Psoas muscle (tissue), 8 donors: Measurements from ENCODE around the gene STRBP. TPM values are rescaled to one million over a fixed set of nuclear protein-coding genes. Genes with fewer than 3 reads are reported as not detected.

Source experiments
- ATAC-seq, 4 donors: fragments of 200-7000 bp; cut with Tn5 transposase; one replicate each; pipeline ENCODE4 v1.9.1; 2020; ENCODE audit warnings: moderate library complexity in 3 of 4, mild to moderate bottlenecking in 2 of 4
- DNase-seq, 2 donors: peaks; one replicate each; pipeline ENCODE4 v3.0.0-alpha.2; 2020
- H3K27ac ChIP-seq: fragments of 200-600 bp; one replicate; pipeline ENCODE4 v1.8.0; 2022
- H3K27me3 ChIP-seq, 3 donors: fragments of 200-600 bp in 1 of 3; one replicate each; pipeline versions ENCODE4 v1.6.1 to v1.8.0; 2013 to 2022; ENCODE audit warnings: low read length in 2 of 3, mild to moderate bottlenecking in 2 of 3, moderate library complexity in 1 of 3; ENCODE audit not compliant: insufficient read depth in 3 of 3
- H3K36me3 ChIP-seq, 2 donors: fragments of 200-600 bp in 1 of 2; one replicate each; pipeline versions ENCODE4 v1.6.1 to v1.8.0; 2013 to 2022; ENCODE audit warnings: low read depth in 1 of 2, mild to moderate bottlenecking in 1 of 2, moderate library complexity in 1 of 2; ENCODE audit not compliant: insufficient read depth in 1 of 2
- H3K4me1 ChIP-seq: fragments of 200-600 bp; one replicate; pipeline ENCODE4 v1.8.0; 2022
- H3K4me3 ChIP-seq: fragments of 200-600 bp; one replicate; pipeline ENCODE4 v1.8.0; 2022; ENCODE audit warnings: mild to moderate bottlenecking
- H3K9me3 ChIP-seq: fragments of 200-600 bp; one replicate; pipeline ENCODE4 v1.8.0; 2022
- CTCF ChIP-seq: fragments of 200-600 bp; IDR thresholded peaks from one replicate; pipeline ENCODE4 v1.8.0; 2022; ENCODE audit warnings: antibody characterized with exemption
- WGBS, 3 donors: extraction: QIAGEN DNeasy Blood & Tissue Kit; methylation state at CpG; one replicate each; pipeline versions ENCODE4 v1.1.6 to v1.1.7; 2013; 5-methylcytosine and 5-hydroxymethylcytosine counted together
- intact Hi-C, 2 donors: fragments of 100-400 bp; cut with DNase I; formaldehyde crosslinking; loops; one replicate each; pipeline versions ENCODE4 v1.11.0 to v1.14.2; 2022
- polyA plus RNA-seq, 3 donors: library from polyadenylated mRNA; stranded (reverse); fragments of 200-250 nt; gene quantifications; one replicate each; pipeline ENCODE4 v1.2.3, GENCODE V29; 2013
- total RNA-seq, 4 donors: library from RNA; stranded (reverse); fragmentation: NEBNext Ultra II Directional in 2 of 4; extraction: Animal tissue kit (Norgen Biotek cat#: 25700) in 2 of 4; gene quantifications; one replicate each; pipeline versions ENCODE4 v1.2.1 to v1.2.4, GENCODE V29; 2021 to 2023
- donor health status: healthy with polysubstance abuse.
- donor health status: DM: no; HTN: no; CAD: no; lungs with moderate emphysema.
- donor health status: Bipolar disorder and iron deficiency.
- donor health status: healthy.
- donor health status: DM: yes; HTN: yes; CAD: no.
- donor health status: DM: no; HTN: no; CAD: no.
- donor health status: DM: no; HTN: no; CAD: no.
- donor health status: DM: yes; HTN: yes; CAD: no.

Gene STRBP
- total and polyA plus RNA-seq, 7 donors, result 3.8 to 8.5 (median 6.2) TPM

GRCh38 chr9:123098096-123098459, 170.3 kb downstream of the STRBP start:
- ATAC-seq (no peak), DNase-seq (no peak)
- Histone ChIP-seq H3K27ac (no peak overlapping the region), H3K4me3 (no peak overlapping the region), H3K36me3 (peaks cover 16 to 92% of the 10 kb centered on the region in 2 donors), H3K4me1 (no peaks in the 10 kb centered on the region), H3K9me3 (no peaks in the 10 kb centered on the region), H3K27me3 (no peaks in the 10 kb centered on the region)
- TF ChIP-seq CTCF, result no peak
- WGBS, 3 donors, result 81 to 93% (median 88%) methylated on average over 4 of the region's 4 CpGs
- intact Hi-C loops, result no loop called here

- Histone ChIP-seq H3K4me1 (no peaks in the 10 kb centered on the region), H3K27ac (no peak overlapping the region), H3K27me3 (no peaks in the 10 kb centered on the region), H3K4me3 (no peak overlapping the region), H3K36me3 (peaks cover 16 to 92% of the 10 kb centered on the region in 2 donors), H3K9me3 (no peaks in the 10 kb centered on the region)
- DNase-seq (no peak), ATAC-seq (no peak)
- WGBS, 3 donors, result 94 to 98% (median 96%) methylated on average over 3 of the region's 3 CpGs
- intact Hi-C loops, result no loop called here
- no peak for TF ChIP-seq CTCF
These were observed 170.8 kb downstream of the STRBP start for GRCh38 chr9:123097430-123098095.

- intact Hi-C loops, result no loop called here
These were observed 171.4 kb downstream of the STRBP start for GRCh38 chr9:123096987-123097386.

GRCh38 chr9:123093141-123093540, 175.2 kb downstream of the STRBP start:
- Histone ChIP-seq H3K27ac (no peak overlapping the region), H3K4me1 (no peaks in the 10 kb centered on the region), H3K36me3 (peaks cover 18 to 95% of the 10 kb centered on the region in 2 donors), H3K9me3 (no peaks in the 10 kb centered on the region), H3K4me3 (no peak overlapping the region), H3K27me3 (no peaks in the 10 kb centered on the region)
- WGBS, 3 donors, result 45 to 61% (median 50%) methylated on average over 3 of the region's 3 CpGs
- intact Hi-C loops, result no loop called here
- DNase-seq (no peak), ATAC-seq (no peak)
- no peak for TF ChIP-seq CTCF

More at GRCh38 chr9:123096987-123097386, 171.4 kb downstream of the STRBP start:
- no peak overlapping the region for H3K27ac ChIP-seq
- H3K9me3 ChIP-seq, result no peaks in the 10 kb centered on the region
- WGBS, 3 donors, result 62 to 89% (median 83%) methylated on average over 3 of the region's 3 CpGs
- H3K4me3 ChIP-seq, result no peak overlapping the region
- peaks cover 16 to 92% of the 10 kb centered on the region in 2 donors for H3K36me3 ChIP-seq
- ATAC-seq (no peak), DNase-seq (no peak)
- no peaks in the 10 kb centered on the region for H3K4me1 ChIP-seq
- TF ChIP-seq CTCF, result no peak
- no peaks in the 10 kb centered on the region for H3K27me3 ChIP-seq

- no peaks in the 10 kb centered on the region for H3K27me3 ChIP-seq
- no peaks in the 10 kb centered on the region for H3K4me1 ChIP-seq
- peaks cover 9 to 83% of the 10 kb centered on the region in 2 donors for H3K36me3 ChIP-seq
- H3K27ac ChIP-seq, result no peak overlapping the region
- DNase-seq (no peak), ATAC-seq (no peak)
- TF ChIP-seq CTCF, result no peak
- intact Hi-C loops, result no loop called here
- WGBS, 3 donors, result 92 to 96% (median 93%) methylated on average over 2 of the region's 2 CpGs
- H3K9me3 ChIP-seq, result no peaks in the 10 kb centered on the region
- no peak overlapping the region for H3K4me3 ChIP-seq
These were observed 176.9 kb downstream of the STRBP start for GRCh38 chr9:123091459-123091858.
